ENCODE data around the gene CC2D1B.
"Not testable (repeated sequence)": the region's sequence is repeated elsewhere in the genome, so short reads cannot be mapped to it uniquely, and the experiment has no call there.

The CC2D1B gene

GRCh38 chr1:52400131-52400530, 34.1 kb upstream of the CC2D1B start:
- H3K4me3 ChIP-seq: no peak overlapping the region
- DNase-seq (ENCODE audit: low read depth, low spot score): no peak
- no peak overlapping the region for H3K9ac ChIP-seq (ENCODE audit: insufficient read length)
- no peak overlapping the region for H3K27ac ChIP-seq
- no peaks in the 10 kb centered on the region for H3K9me3 ChIP-seq (ENCODE audit: low read depth, low read length)
- peaks cover 57% of the 10 kb centered on the region for H3K36me3 ChIP-seq (ENCODE audit: insufficient read depth, low read length)
- TF ChIP-seq EZH2 (IDR thresholded peaks at IDR 0.05) (no peak), FOXP2 (optimal IDR thresholded peaks at IDR 0.05; ENCODE audit: control extremely low read depth, extremely low read length, insufficient read depth) (no peak), POLR2AphosphoS5 (IDR thresholded peaks at IDR 0.05; ENCODE audit: borderline replicate concordance, low read depth, low read length) (no peak)

- H3K36me3 ChIP-seq (ENCODE audit: insufficient read depth, low read length): peaks cover 62% of the 10 kb centered on the region
Observed at GRCh38 chr1:52399629-52400028, 33.6 kb upstream of the CC2D1B start.

GRCh38 chr1:52393174-52393573, 27.2 kb upstream of the CC2D1B start:
- Histone ChIP-seq H3K36me3 (ENCODE audit: insufficient read depth, low read length) (peaks cover 77% of the 10 kb centered on the region), H3K9ac (ENCODE audit: insufficient read length) (no peak overlapping the region)
- no peak for DNase-seq (ENCODE audit: low read depth, low spot score)

More at GRCh38 chr1:52399629-52400028, 33.6 kb upstream of the CC2D1B start:
- no peak for DNase-seq (ENCODE audit: low read depth, low spot score)
- Histone ChIP-seq H3K9ac (ENCODE audit: insufficient read length) (no peak overlapping the region), H3K27ac (no peak overlapping the region), H3K4me3 (no peak overlapping the region), H3K9me3 (ENCODE audit: low read depth, low read length) (no peaks in the 10 kb centered on the region)
- TF ChIP-seq EZH2 (IDR thresholded peaks at IDR 0.05) (no peak), POLR2AphosphoS5 (IDR thresholded peaks at IDR 0.05; ENCODE audit: borderline replicate concordance, low read depth, low read length) (no peak), FOXP2 (optimal IDR thresholded peaks at IDR 0.05; ENCODE audit: control extremely low read depth, extremely low read length, insufficient read depth) (no peak)

GRCh38 chr1:52386458-52386857, 20.5 kb upstream of the CC2D1B start:
- no peak for DNase-seq (ENCODE audit: low read depth, low spot score)
- Histone ChIP-seq H3K36me3 (ENCODE audit: insufficient read depth, low read length) (peaks cover 74% of the 10 kb centered on the region), H3K4me3 (no peak overlapping the region), H3K9me3 (ENCODE audit: low read depth, low read length) (no peaks in the 10 kb centered on the region), H3K27ac (no peak overlapping the region), H3K9ac (ENCODE audit: insufficient read length) (no peak overlapping the region)
- TF ChIP-seq EZH2 (IDR thresholded peaks at IDR 0.05): no peak
- no peak for TF ChIP-seq POLR2AphosphoS5 (IDR thresholded peaks at IDR 0.05; ENCODE audit: borderline replicate concordance, low read depth, low read length)
- TF ChIP-seq FOXP2 (optimal IDR thresholded peaks at IDR 0.05; ENCODE audit: control extremely low read depth, extremely low read length, insufficient read depth): no peak

More at GRCh38 chr1:52393174-52393573, 27.2 kb upstream of the CC2D1B start:
- no peak overlapping the region for H3K27ac ChIP-seq
- H3K9me3 ChIP-seq (ENCODE audit: low read depth, low read length): no peaks in the 10 kb centered on the region
- no peak overlapping the region for H3K4me3 ChIP-seq
- TF ChIP-seq EZH2 (IDR thresholded peaks at IDR 0.05) (no peak), FOXP2 (optimal IDR thresholded peaks at IDR 0.05; ENCODE audit: control extremely low read depth, extremely low read length, insufficient read depth) (no peak), POLR2AphosphoS5 (IDR thresholded peaks at IDR 0.05; ENCODE audit: borderline replicate concordance, low read depth, low read length) (no peak)

- H3K9ac ChIP-seq (ENCODE audit: insufficient read length): no peak overlapping the region
- no peak for TF ChIP-seq FOXP2 (optimal IDR thresholded peaks at IDR 0.05; ENCODE audit: control extremely low read depth, extremely low read length, insufficient read depth)
- no peak for TF ChIP-seq POLR2AphosphoS5 (IDR thresholded peaks at IDR 0.05; ENCODE audit: borderline replicate concordance, low read depth, low read length)
- TF ChIP-seq EZH2 (IDR thresholded peaks at IDR 0.05): no peak
- no peaks in the 10 kb centered on the region for H3K9me3 ChIP-seq (ENCODE audit: low read depth, low read length)
Observed at GRCh38 chr1:52385376-52385775, 19.4 kb upstream of the CC2D1B start.

GRCh38 chr1:52369851-52370250, 3.8 kb upstream of the CC2D1B start:
- not testable (repeated sequence) for H3K9ac ChIP-seq (ENCODE audit: insufficient read length); H3K9me3 ChIP-seq (ENCODE audit: low read depth, low read length); H3K4me3 ChIP-seq; H3K27ac ChIP-seq; DNase-seq (ENCODE audit: low read depth, low spot score)
- H3K36me3 ChIP-seq (ENCODE audit: insufficient read depth, low read length): peaks cover 36% of the 10 kb centered on the region

More at GRCh38 chr1:52385376-52385775, 19.4 kb upstream of the CC2D1B start:
- no peak overlapping the region for H3K4me3 ChIP-seq
- peaks cover 83% of the 10 kb centered on the region for H3K36me3 ChIP-seq (ENCODE audit: insufficient read depth, low read length)
- no peak overlapping the region for H3K27ac ChIP-seq
- DNase-seq (ENCODE audit: low read depth, low spot score): no peak

GRCh38 chr1:52368383-52369172, 2.6 kb upstream of the CC2D1B start:
- H3K36me3 ChIP-seq (ENCODE audit: insufficient read depth, low read length): peaks cover 23% of the 10 kb centered on the region
- DNase-seq (ENCODE audit: low read depth, low spot score): no peak
- no peaks in the 10 kb centered on the region for H3K9me3 ChIP-seq (ENCODE audit: low read depth, low read length)
- peak overlapping the region; percentile 32 for H3K9ac ChIP-seq (ENCODE audit: insufficient read length)
- TF ChIP-seq EZH2 (IDR thresholded peaks at IDR 0.05): no peak
- no peak for TF ChIP-seq POLR2AphosphoS5 (IDR thresholded peaks at IDR 0.05; ENCODE audit: borderline replicate concordance, low read depth, low read length)
- TF ChIP-seq FOXP2 (optimal IDR thresholded peaks at IDR 0.05; ENCODE audit: control extremely low read depth, extremely low read length, insufficient read depth): no peak
- peak overlapping the region; percentile 69 for H3K4me3 ChIP-seq
- no peak overlapping the region for H3K27ac ChIP-seq

GRCh38 chr1:52367272-52367671, 1.3 kb upstream of the CC2D1B start:
- Histone ChIP-seq H3K4me3 (no peak overlapping the region), H3K36me3 (ENCODE audit: insufficient read depth, low read length) (peaks cover 15% of the 10 kb centered on the region), H3K27ac (no peak overlapping the region), H3K9me3 (ENCODE audit: low read depth, low read length) (no peaks in the 10 kb centered on the region), H3K9ac (ENCODE audit: insufficient read length) (no peak overlapping the region)
- DNase-seq (ENCODE audit: low read depth, low spot score): no peak
- TF ChIP-seq EZH2 (IDR thresholded peaks at IDR 0.05) (no peak), FOXP2 (optimal IDR thresholded peaks at IDR 0.05; ENCODE audit: control extremely low read depth, extremely low read length, insufficient read depth) (no peak), POLR2AphosphoS5 (IDR thresholded peaks at IDR 0.05; ENCODE audit: borderline replicate concordance, low read depth, low read length) (no peak)

GRCh38 chr1:52366517-52366827, 467 bp upstream of the CC2D1B start:
- TF ChIP-seq FOXP2 (optimal IDR thresholded peaks at IDR 0.05; ENCODE audit: control extremely low read depth, extremely low read length, insufficient read depth): no peak
- TF ChIP-seq POLR2AphosphoS5 (IDR thresholded peaks at IDR 0.05; ENCODE audit: borderline replicate concordance, low read depth, low read length): no peak; the same call in 1 of the 2 replicates
- TF ChIP-seq EZH2 (IDR thresholded peaks at IDR 0.05): no peak
- H3K9me3 ChIP-seq (ENCODE audit: low read depth, low read length): no peaks in the 10 kb centered on the region

More at GRCh38 chr1:52366517-52366827, 467 bp upstream of the CC2D1B start:
- 0 out of 2 replicates have a peak overlapping the region, but pooled peaks have one; percentile 11 for H3K27ac ChIP-seq
- DNase-seq (ENCODE audit: low read depth, low spot score): peak; percentile 8
- peak overlapping the region; percentile 51 for H3K9ac ChIP-seq (ENCODE audit: insufficient read length)
- H3K36me3 ChIP-seq (ENCODE audit: insufficient read depth, low read length): peaks cover 15% of the 10 kb centered on the region
- peak overlapping the region; percentile 97 for H3K4me3 ChIP-seq

Measured in SK-N-MC (cell line).